HG03025 (cell line): ENCODE results near the gene GAK.

Experiments used
- ATAC-seq: cut with Tn5 transposase; IDR thresholded peaks from one replicate; pipeline ENCODE4 v1.9.1; 2021; ENCODE audit warnings: mild to moderate bottlenecking, moderate library complexity; ENCODE audit not compliant: unreplicated experiment, low FRiP score

GAK gene

GRCh38 chr4:965048-965765 is 33.1 kb upstream of the GAK start:
- ATAC-seq, result no peak

DNA sequence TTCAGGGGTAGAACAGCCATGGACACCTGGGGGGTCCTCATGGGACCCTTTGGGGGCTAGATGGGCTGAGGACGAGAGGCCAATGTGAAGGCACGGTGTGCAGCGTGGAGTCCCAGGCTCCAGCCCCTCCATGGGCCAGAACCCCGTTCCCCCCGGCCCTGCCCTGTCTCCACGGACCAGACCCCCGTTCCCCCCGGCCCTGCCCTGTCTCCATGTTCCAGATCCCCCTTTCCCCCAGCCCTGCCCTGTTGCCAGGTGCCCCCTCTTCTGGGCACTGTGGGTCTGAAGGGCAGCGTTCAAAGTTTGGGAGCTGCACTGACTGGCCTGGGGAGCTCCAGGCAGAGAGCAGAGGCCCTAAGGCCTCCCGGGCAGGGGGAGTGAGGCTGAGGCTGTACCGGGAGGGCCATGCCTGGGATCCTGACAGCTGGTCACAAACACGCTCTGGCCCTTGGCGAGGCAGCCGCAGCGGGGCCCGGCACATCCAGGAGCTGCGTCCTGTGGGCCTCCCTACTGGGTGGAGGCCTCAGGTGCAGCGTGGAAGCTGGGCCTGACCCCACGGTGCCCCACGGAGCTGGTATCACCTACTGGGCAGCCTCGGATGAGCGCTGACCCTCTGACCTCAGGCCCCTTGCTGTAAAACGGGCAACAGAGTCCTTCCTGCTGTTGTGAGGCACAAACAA is 32.4 kb upstream of the GAK start:
- no peak for ATAC-seq

- ATAC-seq, result no peak
These were observed 31.4 kb upstream of the GAK start for GRCh38 chr4:963276-964225.

GRCh38 chr4:962231-963208 is 30.4 kb upstream of the GAK start:
- ATAC-seq, result no peak

DNA sequence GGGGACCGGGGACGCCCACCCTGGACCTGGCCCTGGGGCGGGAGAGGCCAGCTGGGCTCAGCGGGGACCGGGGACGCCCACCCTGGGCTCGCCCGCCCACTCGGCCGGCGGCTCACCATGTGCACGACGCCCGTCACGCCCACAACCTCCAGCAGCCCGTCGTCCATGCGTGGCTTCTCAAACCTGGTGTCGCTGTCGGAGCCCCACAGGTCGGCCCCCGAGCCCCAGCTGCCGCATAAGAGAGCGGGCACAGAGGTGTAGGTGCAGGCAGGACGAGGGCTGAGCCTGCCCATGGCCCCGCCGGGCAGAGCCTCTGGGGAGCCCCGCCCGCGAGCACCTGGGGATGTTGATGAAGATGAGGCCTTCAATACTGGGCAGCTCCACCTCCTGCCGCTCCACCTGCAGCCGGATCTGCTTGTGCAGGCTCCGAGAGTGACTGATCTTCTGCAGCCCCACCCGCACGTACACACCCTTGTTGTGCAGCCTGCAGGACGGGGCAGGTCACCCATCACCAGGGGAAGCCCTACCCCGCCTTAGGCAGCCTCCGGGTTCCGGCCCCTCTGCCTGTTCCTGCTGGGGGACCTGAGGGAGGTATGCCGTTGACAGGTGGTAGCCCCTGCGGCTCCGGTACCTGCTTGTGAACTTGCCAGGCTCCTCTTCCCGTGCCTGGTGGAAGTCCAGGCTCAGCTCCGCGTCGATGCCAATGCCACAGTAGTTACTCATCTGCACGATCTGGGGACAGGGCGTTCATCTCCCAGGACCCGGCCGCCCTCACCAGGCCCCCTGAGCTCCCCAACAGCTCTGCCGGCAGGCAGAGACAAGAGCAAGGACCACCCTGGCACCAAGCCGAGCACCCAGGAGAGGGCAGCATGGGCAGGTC is 29.5 kb upstream of the GAK start:
- no peak for ATAC-seq

GRCh38 chr4:960636-961350 is 28.7 kb upstream of the GAK start:
- no peak for ATAC-seq

- ATAC-seq, result no peak
These were observed 28.1 kb upstream of the GAK start for GRCh38 chr4:960140-960635.

- no peak for ATAC-seq
These were observed 27.4 kb upstream of the GAK start for GRCh38 chr4:959338-960139.

- ATAC-seq, result no peak
These were observed 26.7 kb upstream of the GAK start for GRCh38 chr4:958696-959337.

DNA sequence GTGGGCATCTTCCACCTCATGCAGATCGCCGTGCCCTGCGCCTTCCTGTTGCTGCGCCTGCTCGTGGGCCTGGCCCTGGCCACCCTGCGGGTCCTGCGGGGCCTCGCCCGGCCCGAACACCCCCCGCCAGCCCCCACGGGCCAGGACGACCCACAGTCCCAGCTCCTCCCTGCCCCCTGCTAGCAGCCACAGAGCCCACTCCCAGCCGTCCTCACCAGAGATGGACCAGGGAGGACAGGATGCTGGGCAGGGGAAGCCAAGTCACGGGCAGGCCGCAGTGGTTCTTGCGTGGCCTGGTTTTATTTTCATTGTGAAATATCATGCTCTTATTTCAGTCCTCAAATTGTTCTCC is 26.2 kb upstream of the GAK start:
- no peak for ATAC-seq

- ATAC-seq, result no peak
These were observed 25.6 kb upstream of the GAK start for GRCh38 chr4:957581-958313.

GRCh38 chr4:957231-957580 is 25.1 kb upstream of the GAK start:
- no peak for ATAC-seq

- no peak for ATAC-seq
These were observed 24.6 kb upstream of the GAK start for GRCh38 chr4:956531-957230.

GRCh38 chr4:955931-956381 is 23.8 kb upstream of the GAK start:
- no peak for ATAC-seq

DNA sequence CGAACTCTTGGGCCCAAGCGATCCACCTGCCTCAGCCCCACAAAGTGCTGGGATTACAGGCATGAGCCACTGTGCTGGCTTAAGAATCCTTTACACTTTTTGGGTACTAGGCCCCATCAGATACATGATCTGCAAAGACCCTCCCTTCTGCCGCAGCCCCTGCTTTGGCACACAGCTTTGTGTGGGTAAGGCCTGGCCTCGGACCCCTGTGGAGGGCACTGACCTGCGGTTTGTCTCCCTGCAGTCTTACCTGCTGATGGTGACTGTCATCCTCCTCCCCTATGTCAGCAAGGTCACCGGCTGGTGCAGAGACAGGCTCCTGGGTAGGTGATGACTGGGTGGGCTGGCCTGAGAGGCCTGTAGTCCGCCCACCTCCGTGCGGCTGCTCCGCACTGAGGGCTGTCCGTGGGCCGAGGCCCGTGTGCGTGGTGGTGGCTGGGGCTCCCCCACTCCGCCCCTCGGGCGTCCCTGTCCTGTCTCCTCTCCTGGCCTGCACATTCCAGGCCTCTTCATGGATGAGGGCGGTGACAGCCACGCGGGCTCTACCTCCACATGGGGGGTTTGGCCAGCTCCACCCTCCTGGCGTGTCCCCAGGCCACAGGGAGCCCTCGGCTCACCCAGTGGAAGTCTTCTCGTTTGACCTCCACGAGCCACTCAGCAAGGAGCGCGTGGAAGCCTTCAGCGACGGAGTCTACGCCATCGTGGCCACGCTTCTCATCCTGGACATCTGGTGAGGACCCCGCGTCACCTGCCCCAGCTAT is 23.2 kb upstream of the GAK start:
- ATAC-seq, result no peak
